ENCODE data around the gene SLC25A51.

- TF ChIP-seq CTCF (IDR thresholded peaks at IDR 0.05) (no peak), POLR2A (IDR thresholded peaks at IDR 0.05; ENCODE audit: low read depth) (no peak), POLR2AphosphoS5 (IDR thresholded peaks at IDR 0.05) (no peak), EP300 (IDR thresholded peaks at IDR 0.05) (no peak)
Measured at GRCh38 chr9:37919246-37919955, 15.5 kb upstream of the SLC25A51 start.
